Neural progenitor cell (in vitro differentiated cells): ENCODE results near the gene TDRKH. TPM values are rescaled to one million over a fixed set of nuclear protein-coding genes. Genes with fewer than 3 reads are reported as not detected.

Experiments used
- DNase-seq: peaks from one replicate; pipeline ENCODE4 v3.0.0-alpha.2; 2016; ENCODE audit warnings: low spot score
- H2AFZ ChIP-seq: fragments of 200-600 bp; sonication (generic); replicated peaks from 2 replicates; pipeline ENCODE4 v1.6.1; 2016; ENCODE audit warnings: antibody characterized with exemption
- H3F3A ChIP-seq: fragments of 200-600 bp; sonication (generic); 2 replicates; pipeline ENCODE4 v1.6.1; 2016; ENCODE audit warnings: antibody characterized with exemption, low read depth
- H3K27ac ChIP-seq: fragments of 200-600 bp; sonication (generic); 2 replicates; pipeline ENCODE4 v1.5.1; 2016; ENCODE audit warnings: mild to moderate bottlenecking
- H3K27me3 ChIP-seq: fragments of 200-600 bp; sonication (generic); 2 replicates; pipeline ENCODE4 v1.6.1; 2016; ENCODE audit warnings: mild to moderate bottlenecking, moderate library complexity
- H3K36me3 ChIP-seq: fragments of 200-600 bp; sonication (generic); 2 replicates; pipeline ENCODE4 v1.5.1; 2016
- H3K4me1 ChIP-seq: fragments of 200-600 bp; sonication (generic); 2 replicates; pipeline ENCODE4 v1.6.1; 2016; ENCODE audit warnings: mixed run types
- H3K4me2 ChIP-seq: fragments of 200-600 bp; sonication (generic); 2 replicates; pipeline ENCODE4 v1.6.1; 2016
- H3K4me3 ChIP-seq: fragments of 200-600 bp; sonication (generic); 2 replicates; pipeline ENCODE4 v1.5.1; 2016
- H3K79me2 ChIP-seq: fragments of 200-600 bp; sonication (generic); 2 replicates; pipeline ENCODE4 v1.6.1; 2016; ENCODE audit warnings: low read depth
- H3K9ac ChIP-seq: fragments of 200-600 bp; sonication (generic); 2 replicates; pipeline ENCODE4 v1.6.1; 2016
- H3K9me3 ChIP-seq: fragments of 200-600 bp; sonication (generic); 2 replicates; pipeline ENCODE4 v1.5.1; 2016; ENCODE audit warnings: low read depth
- H4K20me1 ChIP-seq: fragments of 200-600 bp; sonication (generic); 2 replicates; pipeline ENCODE4 v1.6.1; 2016; ENCODE audit warnings: low read depth
- H3K27ac Mint-ChIP-seq: 3 replicates; pipeline ENCODE4 v1.8.0; 2021; ENCODE audit warnings: mixed read lengths
- H3K27me3 Mint-ChIP-seq: 2 replicates; pipeline ENCODE4 v1.8.0; 2022; ENCODE audit warnings: low read depth, mild to moderate bottlenecking, inconsistent platforms, moderate library complexity, mixed read lengths; ENCODE audit not compliant: insufficient read depth
- H3K36me3 Mint-ChIP-seq: 3 replicates; pipeline ENCODE4 v1.8.0; 2021; ENCODE audit warnings: mixed read lengths
- H3K4me1 Mint-ChIP-seq: 3 replicates; pipeline ENCODE4 v1.8.0; 2021; ENCODE audit warnings: mixed read lengths
- H3K4me3 Mint-ChIP-seq: 3 replicates; pipeline ENCODE4 v1.8.0; 2021; ENCODE audit warnings: mild to moderate bottlenecking, moderate library complexity, mixed read lengths
- H3K9me3 Mint-ChIP-seq: 3 replicates; pipeline ENCODE4 v1.8.0; 2020; ENCODE audit warnings: mixed read lengths
- CTCF ChIP-seq: fragments of 200-600 bp; sonication (generic); IDR thresholded peaks from 2 replicates; pipeline ENCODE4 v1.5.1; 2017; ENCODE audit warnings: antibody characterized with exemption, mild to moderate bottlenecking
- EZH2 ChIP-seq: fragments of 200-600 bp; sonication (generic); IDR thresholded peaks from 2 replicates; pipeline ENCODE4 v1.6.1; 2017; ENCODE audit warnings: antibody characterized with exemption, mild to moderate bottlenecking, moderate library complexity
- EZH2phosphoT487 ChIP-seq: fragments of 200-600 bp; sonication (generic); IDR thresholded peaks from 2 replicates; pipeline ENCODE4 v1.6.1; 2017; ENCODE audit warnings: antibody characterized with exemption
- total RNA-seq: library from RNA; depleted of rRNA; stranded (reverse); fragments of >200 nt; gene quantifications from 2 replicates; pipeline ENCODE4 v1.2.3, GENCODE V29; 2015; ENCODE audit warnings: low replicate concordance

The TDRKH gene
- total RNA-seq, 1 donor from 2014 or later, result 26.3 TPM

GRCh38 chr1:151814971-151815545 is 24.8 kb upstream of the TDRKH start:
- Histone ChIP-seq H3K9me3 (no peaks in the 10 kb centered on the region), H3K79me2 (no peaks in the 10 kb centered on the region), H3K36me3 (no peaks in the 10 kb centered on the region), H4K20me1 (no peaks in the 10 kb centered on the region), H3K4me3 (no peak overlapping the region), H3K9ac (no peak overlapping the region), H3K4me2 (no peak overlapping the region), H2AFZ (no peak overlapping the region), H3F3A (no peaks in the 10 kb centered on the region), H3K27me3 (no peaks in the 10 kb centered on the region), H3K27ac (no peak overlapping the region), H3K4me1 (no peaks in the 10 kb centered on the region)
- TF ChIP-seq EZH2phosphoT487 (no peak), CTCF (no peak), EZH2 (no peak)
- Mint-ChIP-seq H3K27me3 (peaks cover 15% of the 10 kb centered on the region), H3K9me3 (peaks cover 2% of the 10 kb centered on the region), H3K36me3 (no peaks in the 10 kb centered on the region), H3K4me1 (peaks cover 3% of the 10 kb centered on the region), H3K4me3 (no peak overlapping the region), H3K27ac (no peak overlapping the region)
- DNase-seq, result no peak

GRCh38 chr1:151814426-151814825 is 24.1 kb upstream of the TDRKH start:
- no peaks in the 10 kb centered on the region for H3K79me2 ChIP-seq
- H3K4me2 ChIP-seq, result no peak overlapping the region
- no peaks in the 10 kb centered on the region for H3K4me1 ChIP-seq
- Mint-ChIP-seq H3K27me3 (peaks cover 14% of the 10 kb centered on the region), H3K4me3 (no peak overlapping the region), H3K9me3 (no peaks in the 10 kb centered on the region), H3K27ac (no peak overlapping the region), H3K36me3 (no peaks in the 10 kb centered on the region), H3K4me1 (peaks cover 7% of the 10 kb centered on the region)
- TF ChIP-seq EZH2 (no peak), CTCF (no peak), EZH2phosphoT487 (no peak)
- no peak for DNase-seq
- no peak overlapping the region for H3K27ac ChIP-seq
- H3K36me3 ChIP-seq, result no peaks in the 10 kb centered on the region
- no peaks in the 10 kb centered on the region for H4K20me1 ChIP-seq
- H3K27me3 ChIP-seq, result no peaks in the 10 kb centered on the region
- H3K9ac ChIP-seq, result no peak overlapping the region
- no peaks in the 10 kb centered on the region for H3F3A ChIP-seq
- no peak overlapping the region for H2AFZ ChIP-seq
- H3K9me3 ChIP-seq, result no peaks in the 10 kb centered on the region
- H3K4me3 ChIP-seq, result no peak overlapping the region

- Histone ChIP-seq H3K36me3 (no peaks in the 10 kb centered on the region), H2AFZ (no peak overlapping the region), H3K9me3 (no peaks in the 10 kb centered on the region), H4K20me1 (no peaks in the 10 kb centered on the region), H3K4me1 (no peaks in the 10 kb centered on the region), H3K79me2 (no peaks in the 10 kb centered on the region), H3K4me3 (no peak overlapping the region), H3F3A (no peaks in the 10 kb centered on the region), H3K4me2 (no peak overlapping the region), H3K27ac (no peak overlapping the region), H3K9ac (no peak overlapping the region), H3K27me3 (no peaks in the 10 kb centered on the region)
- Mint-ChIP-seq H3K27me3 (peaks cover 11% of the 10 kb centered on the region), H3K27ac (no peak overlapping the region), H3K4me3 (no peak overlapping the region), H3K36me3 (no peaks in the 10 kb centered on the region), H3K9me3 (no peaks in the 10 kb centered on the region), H3K4me1 (peaks cover 10% of the 10 kb centered on the region)
- no peak for DNase-seq
- TF ChIP-seq EZH2, result no peak
- TF ChIP-seq CTCF, result no peak
- TF ChIP-seq EZH2phosphoT487, result no peak
Measured at GRCh38 chr1:151813271-151813977, 23.1 kb upstream of the TDRKH start.
